Neural progenitor cell (in vitro differentiated cells): Measurements from ENCODE around the gene KDELR3. TPM values are rescaled to one million over a fixed set of nuclear protein-coding genes. Genes with fewer than 3 reads are reported as not detected.

Experiments
- DNase-seq: peaks from one replicate; pipeline ENCODE4 v3.0.0-alpha.2; 2016; ENCODE audit warnings: low spot score
- H2AFZ ChIP-seq: fragments of 200-600 bp; sonication (generic); replicated peaks from 2 replicates; pipeline ENCODE4 v1.6.1; 2016; ENCODE audit warnings: antibody characterized with exemption
- H3F3A ChIP-seq: fragments of 200-600 bp; sonication (generic); 2 replicates; pipeline ENCODE4 v1.6.1; 2016; ENCODE audit warnings: antibody characterized with exemption, low read depth
- H3K27ac ChIP-seq: fragments of 200-600 bp; sonication (generic); 2 replicates; pipeline ENCODE4 v1.5.1; 2016; ENCODE audit warnings: mild to moderate bottlenecking
- H3K27me3 ChIP-seq: fragments of 200-600 bp; sonication (generic); 2 replicates; pipeline ENCODE4 v1.6.1; 2016; ENCODE audit warnings: mild to moderate bottlenecking, moderate library complexity
- H3K36me3 ChIP-seq: fragments of 200-600 bp; sonication (generic); 2 replicates; pipeline ENCODE4 v1.5.1; 2016
- H3K4me1 ChIP-seq: fragments of 200-600 bp; sonication (generic); 2 replicates; pipeline ENCODE4 v1.6.1; 2016; ENCODE audit warnings: mixed run types
- H3K4me2 ChIP-seq: fragments of 200-600 bp; sonication (generic); 2 replicates; pipeline ENCODE4 v1.6.1; 2016
- H3K4me3 ChIP-seq: fragments of 200-600 bp; sonication (generic); 2 replicates; pipeline ENCODE4 v1.5.1; 2016
- H3K79me2 ChIP-seq: fragments of 200-600 bp; sonication (generic); 2 replicates; pipeline ENCODE4 v1.6.1; 2016; ENCODE audit warnings: low read depth
- H3K9ac ChIP-seq: fragments of 200-600 bp; sonication (generic); 2 replicates; pipeline ENCODE4 v1.6.1; 2016
- H3K9me3 ChIP-seq: fragments of 200-600 bp; sonication (generic); 2 replicates; pipeline ENCODE4 v1.5.1; 2016; ENCODE audit warnings: low read depth
- H4K20me1 ChIP-seq: fragments of 200-600 bp; sonication (generic); 2 replicates; pipeline ENCODE4 v1.6.1; 2016; ENCODE audit warnings: low read depth
- H3K27ac Mint-ChIP-seq: 3 replicates; pipeline ENCODE4 v1.8.0; 2021; ENCODE audit warnings: mixed read lengths
- H3K27me3 Mint-ChIP-seq: 2 replicates; pipeline ENCODE4 v1.8.0; 2022; ENCODE audit warnings: low read depth, mild to moderate bottlenecking, inconsistent platforms, moderate library complexity, mixed read lengths; ENCODE audit not compliant: insufficient read depth
- H3K36me3 Mint-ChIP-seq: 3 replicates; pipeline ENCODE4 v1.8.0; 2021; ENCODE audit warnings: mixed read lengths
- H3K4me1 Mint-ChIP-seq: 3 replicates; pipeline ENCODE4 v1.8.0; 2021; ENCODE audit warnings: mixed read lengths
- H3K4me3 Mint-ChIP-seq: 3 replicates; pipeline ENCODE4 v1.8.0; 2021; ENCODE audit warnings: mild to moderate bottlenecking, moderate library complexity, mixed read lengths
- H3K9me3 Mint-ChIP-seq: 3 replicates; pipeline ENCODE4 v1.8.0; 2020; ENCODE audit warnings: mixed read lengths
- EZH2 ChIP-seq: fragments of 200-600 bp; sonication (generic); IDR thresholded peaks from 2 replicates; pipeline ENCODE4 v1.6.1; 2017; ENCODE audit warnings: antibody characterized with exemption, mild to moderate bottlenecking, moderate library complexity
- EZH2phosphoT487 ChIP-seq: fragments of 200-600 bp; sonication (generic); IDR thresholded peaks from 2 replicates; pipeline ENCODE4 v1.6.1; 2017; ENCODE audit warnings: antibody characterized with exemption
- total RNA-seq: library from RNA; depleted of rRNA; stranded (reverse); fragments of >200 nt; gene quantifications from 2 replicates; pipeline ENCODE4 v1.2.3, GENCODE V29; 2015; ENCODE audit warnings: low replicate concordance
- TF ChIP-seq, protein P1 (sequence below): fragments of 200-600 bp; sonication (generic); IDR thresholded peaks from 2 replicates; pipeline ENCODE4 v1.5.1; 2017; ENCODE audit warnings: antibody characterized with exemption, mild to moderate bottlenecking

KDELR3 gene
- total RNA-seq, 1 donor from 2014 or later, result 3.4 TPM

DNA sequence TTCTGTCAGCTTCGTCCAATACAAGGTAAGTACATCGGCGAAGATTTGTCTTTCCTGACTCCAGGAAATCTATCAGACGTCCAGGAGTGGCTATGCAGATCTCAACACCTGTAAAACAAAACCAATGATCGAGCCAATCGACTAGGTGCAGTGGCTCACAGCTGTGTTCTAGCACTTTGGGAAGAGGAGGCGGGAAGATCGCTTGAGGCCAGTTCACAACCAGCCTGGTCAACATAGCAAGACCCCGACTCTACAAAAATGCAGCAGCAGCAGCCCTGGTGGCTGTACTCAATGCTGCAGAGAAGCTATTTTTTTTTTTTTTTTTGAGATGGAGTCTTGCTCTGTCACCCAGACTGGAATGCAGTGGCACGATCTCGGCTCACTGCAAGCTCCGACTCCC is 27.0 kb downstream of the KDELR3 start:
- peaks cover 88% of the 10 kb centered on the region for H3F3A ChIP-seq
- no peak overlapping the region for H3K9ac ChIP-seq
- no peak overlapping the region for H2AFZ ChIP-seq
- Mint-ChIP-seq H3K4me1 (peaks cover 2% of the 10 kb centered on the region), H3K9me3 (no peaks in the 10 kb centered on the region), H3K4me3 (no peak overlapping the region), H3K27me3 (no peaks in the 10 kb centered on the region), H3K27ac (no peak overlapping the region), H3K36me3 (peaks cover 60% of the 10 kb centered on the region)
- no peaks in the 10 kb centered on the region for H3K27me3 ChIP-seq
- H3K4me2 ChIP-seq, result no peak overlapping the region
- TF ChIP-seq EZH2 (no peak), EZH2phosphoT487 (no peak)
- TF ChIP-seq, protein P1, sequence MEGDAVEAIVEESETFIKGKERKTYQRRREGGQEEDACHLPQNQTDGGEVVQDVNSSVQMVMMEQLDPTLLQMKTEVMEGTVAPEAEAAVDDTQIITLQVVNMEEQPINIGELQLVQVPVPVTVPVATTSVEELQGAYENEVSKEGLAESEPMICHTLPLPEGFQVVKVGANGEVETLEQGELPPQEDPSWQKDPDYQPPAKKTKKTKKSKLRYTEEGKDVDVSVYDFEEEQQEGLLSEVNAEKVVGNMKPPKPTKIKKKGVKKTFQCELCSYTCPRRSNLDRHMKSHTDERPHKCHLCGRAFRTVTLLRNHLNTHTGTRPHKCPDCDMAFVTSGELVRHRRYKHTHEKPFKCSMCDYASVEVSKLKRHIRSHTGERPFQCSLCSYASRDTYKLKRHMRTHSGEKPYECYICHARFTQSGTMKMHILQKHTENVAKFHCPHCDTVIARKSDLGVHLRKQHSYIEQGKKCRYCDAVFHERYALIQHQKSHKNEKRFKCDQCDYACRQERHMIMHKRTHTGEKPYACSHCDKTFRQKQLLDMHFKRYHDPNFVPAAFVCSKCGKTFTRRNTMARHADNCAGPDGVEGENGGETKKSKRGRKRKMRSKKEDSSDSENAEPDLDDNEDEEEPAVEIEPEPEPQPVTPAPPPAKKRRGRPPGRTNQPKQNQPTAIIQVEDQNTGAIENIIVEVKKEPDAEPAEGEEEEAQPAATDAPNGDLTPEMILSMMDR, result peak; percentile 10
- DNase-seq, result no peak
- peaks cover 91% of the 10 kb centered on the region for H4K20me1 ChIP-seq
- no peak overlapping the region for H3K27ac ChIP-seq
- no peaks in the 10 kb centered on the region for H3K4me1 ChIP-seq
- H3K4me3 ChIP-seq, result no peak overlapping the region
- peaks cover 97% of the 10 kb centered on the region for H3K79me2 ChIP-seq
- H3K36me3 ChIP-seq, result peaks cover 77% of the 10 kb centered on the region
- no peaks in the 10 kb centered on the region for H3K9me3 ChIP-seq

GRCh38 chr22:38497869-38498268 is 30.0 kb downstream of the KDELR3 start:
- Mint-ChIP-seq H3K36me3 (peaks cover 61% of the 10 kb centered on the region), H3K27ac (no peak overlapping the region), H3K27me3 (no peaks in the 10 kb centered on the region), H3K4me3 (no peak overlapping the region), H3K9me3 (no peaks in the 10 kb centered on the region), H3K4me1 (peaks cover 6% of the 10 kb centered on the region)
- no peaks in the 10 kb centered on the region for H3K27me3 ChIP-seq
- no peak overlapping the region for H3K4me2 ChIP-seq
- no peak overlapping the region for H3K9ac ChIP-seq
- H3K79me2 ChIP-seq, result peaks cover 98% of the 10 kb centered on the region
- H3K9me3 ChIP-seq, result no peaks in the 10 kb centered on the region
- no peak overlapping the region for H3K27ac ChIP-seq
- TF ChIP-seq EZH2 (no peak), EZH2phosphoT487 (no peak)
- TF ChIP-seq, protein P1, result no peak
- H4K20me1 ChIP-seq, result peaks cover 93% of the 10 kb centered on the region
- peaks cover 70% of the 10 kb centered on the region for H3K36me3 ChIP-seq
- H3F3A ChIP-seq, result peaks cover 81% of the 10 kb centered on the region
- no peak overlapping the region for H2AFZ ChIP-seq
- no peak for DNase-seq
- H3K4me3 ChIP-seq, result no peak overlapping the region
- peaks cover 6% of the 10 kb centered on the region for H3K4me1 ChIP-seq

GRCh38 chr22:38501797-38502672 is 34.1 kb downstream of the KDELR3 start:
- H3K27me3 ChIP-seq, result no peaks in the 10 kb centered on the region
- H3K36me3 Mint-ChIP-seq, result peaks cover 52% of the 10 kb centered on the region
- peaks cover 45% of the 10 kb centered on the region for H3K36me3 ChIP-seq
- H3K27ac ChIP-seq, result no peak overlapping the region
- H3K27ac Mint-ChIP-seq, result no peak overlapping the region
- H3K4me1 Mint-ChIP-seq, result peaks cover 29% of the 10 kb centered on the region
- no peaks in the 10 kb centered on the region for H3K9me3 Mint-ChIP-seq
- peak overlapping the region; percentile 57 for H3K4me3 Mint-ChIP-seq
- peaks cover 6% of the 10 kb centered on the region for H3K27me3 Mint-ChIP-seq
- no peaks in the 10 kb centered on the region for H3K9me3 ChIP-seq
- peaks cover 24% of the 10 kb centered on the region for H3K4me1 ChIP-seq
- peaks cover 90% of the 10 kb centered on the region for H3K79me2 ChIP-seq
- no peak overlapping the region for H2AFZ ChIP-seq
- peaks cover 58% of the 10 kb centered on the region for H3F3A ChIP-seq
- DNase-seq, result no peak
- H3K4me2 ChIP-seq, result peak overlapping the region; percentile 98
- H3K9ac ChIP-seq, result no peak overlapping the region
- peaks cover 78% of the 10 kb centered on the region for H4K20me1 ChIP-seq
- H3K4me3 ChIP-seq, result peak overlapping the region; percentile 94
- TF ChIP-seq EZH2phosphoT487 (no peak), EZH2 (no peak)
- TF ChIP-seq, protein P1, result no peak
